Ovary (tissue), 9 donors: ENCODE results near the gene PARP4. TPM values are rescaled to one million over a fixed set of nuclear protein-coding genes. Genes with fewer than 3 reads are reported as not detected.
"Not testable (repeated sequence)": the region's sequence is repeated elsewhere in the genome, so short reads cannot be mapped to it uniquely, and the experiment has no call there.

ENCODE experiments used
- DNase-seq, 5 donors: peaks; one replicate each; pipeline ENCODE4 v3.0.0-alpha.2; 2019 to 2020
- H3K27ac ChIP-seq, 2 donors: fragments of 200-600 bp; one replicate each; pipeline versions ENCODE4 v1.5.1 to v1.8.0; 2019 to 2022
- H3K27me3 ChIP-seq: fragments of 200-600 bp; one replicate; pipeline ENCODE4 v1.8.0; 2022
- H3K36me3 ChIP-seq: fragments of 200-600 bp; sonication (generic); one replicate; pipeline ENCODE4 v1.5.1; 2019
- H3K4me1 ChIP-seq: one replicate; pipeline ENCODE4 v1.8.1; 2013; ENCODE audit warnings: mild to moderate bottlenecking, moderate library complexity; ENCODE audit not compliant: insufficient read depth
- H3K4me3 ChIP-seq: fragments of 200-600 bp; sonication (generic); one replicate; pipeline ENCODE4 v1.5.1; 2017
- H3K9me3 ChIP-seq, 2 donors: fragments of 200-600 bp in 1 of 2; sonication (generic) in 1 of 2; one replicate each; pipeline versions ENCODE4 v1.5.1 to v1.8.1; 2013 to 2019; ENCODE audit warnings: mild to moderate bottlenecking in 1 of 2, moderate library complexity in 1 of 2
- CTCF ChIP-seq, 3 donors: fragments of 450-650 bp in 2 of 3; fragments of 200-600 bp in 1 of 3; IDR thresholded peaks; one replicate each; pipeline versions ENCODE4 v1.5.1 to v1.8.0; 2016 to 2022; ENCODE audit warnings: antibody characterized with exemption in 3 of 3, mild to moderate bottlenecking in 1 of 3
- EP300 ChIP-seq: sonication (generic); formaldehyde crosslinking; IDR thresholded peaks from one replicate; pipeline ENCODE4 v1.6.1; 2017; ENCODE audit warnings: antibody characterized with exemption
- POLR2A ChIP-seq: fragments of 450-650 bp; IDR thresholded peaks from one replicate; pipeline ENCODE4 v1.6.1; 2017; ENCODE audit warnings: antibody characterized with exemption, mild to moderate bottlenecking, moderate library complexity
- WGBS, 3 donors: extraction: QIAGEN DNeasy Blood & Tissue Kit in 1 of 3; methylation state at CpG; one replicate each; pipeline versions ENCODE4 v1.1.5 to v1.1.7; 2013 to 2017; 5-methylcytosine and 5-hydroxymethylcytosine counted together
- intact Hi-C, 4 donors: fragments of 100-400 bp; cut with DNase I; formaldehyde crosslinking; loops; one replicate each; pipeline versions ENCODE4 v1.11.0 to v1.15.1; 2022 to 2023
- polyA plus RNA-seq, 2 donors: library from polyadenylated mRNA; stranded (reverse); fragments of 200-250 nt in 1 of 2; fragments of 350-450 nt in 1 of 2; fragmentation: Illumina TruSeq in 1 of 2; extraction: RNeasy Lipid Tissue Mini Kit (QIAGEN cat#74804) in 1 of 2; gene quantifications; one replicate each; pipeline ENCODE4 v1.2.3, GENCODE V29; 2013 to 2014
- total RNA-seq, 7 donors: library from RNA; depleted of rRNA in 2 of 7; stranded (reverse); fragments of >200 nt in 2 of 7; fragmentation: NEBNext Ultra II Directional in 3 of 7; extraction: Animal tissue kit (Norgen Biotek cat#: 25700) in 3 of 7; gene quantifications; one replicate each; pipeline versions ENCODE4 v1.1.0 to v1.2.4, GENCODE V29; 2016 to 2023
- donor health status: DM: no; HTN: no; CAD: no; lungs with moderate emphysema.
- donor health status: DM: no; HTN: no; CAD: no.
- donor health status: Bipolar disorder and iron deficiency.
- donor health status: DM: yes; HTN: yes; CAD: no.
- donor health status: DM: no; HTN: no; CAD: no.
- donor health status: DM: yes; HTN: yes; CAD: no.

PARP4 gene
- total and polyA plus RNA-seq, 9 donors, result 12.8 to 53.7 (median 34.5) TPM

GRCh38 chr13:24512908-24513213 is 283 bp upstream of the PARP4 start:
- no peak for DNase-seq
- peak overlapping the region; percentile 9 to 51 for H3K27ac ChIP-seq
- no peaks in the 10 kb centered on the region for H3K27me3 ChIP-seq
- TF ChIP-seq CTCF (IDR thresholded peaks at IDR 0.05) (no peak), POLR2A (no peak), EP300 (no peak)
- 0 to 1% (median 1%) methylated on average over 10 of the region's 10 CpGs for WGBS, 3 donors
- peak overlapping the region; percentile 95 for H3K4me3 ChIP-seq
- intact Hi-C loops, result no loop called here
- peaks cover 9% of the 10 kb centered on the region for H3K4me1 ChIP-seq
- H3K36me3 ChIP-seq, result no peaks in the 10 kb centered on the region
- no peaks in the 10 kb centered on the region for H3K9me3 ChIP-seq

GRCh38 chr13:24511816-24512196 is 772 bp downstream of the PARP4 start:
- Histone ChIP-seq H3K4me1 (peaks cover 10% of the 10 kb centered on the region), H3K9me3 (no peaks in the 10 kb centered on the region), H3K27me3 (no peaks in the 10 kb centered on the region), H3K27ac (peak overlapping the region in 1 of 2 donors; percentile 9), H3K36me3 (no peaks in the 10 kb centered on the region), H3K4me3 (peak overlapping the region; percentile 95)
- no peak for DNase-seq
- 2 to 3% (median 3%) methylated on average over 6 of the region's 6 CpGs for WGBS, 3 donors
- TF ChIP-seq EP300 (no peak), CTCF (IDR thresholded peaks at IDR 0.05) (no peak), POLR2A (no peak)
- intact Hi-C loops, result no loop called here

- 63 to 76% (median 71%) methylated on average over 22 of the region's 22 CpGs for WGBS, 3 donors
- no peaks in the 10 kb centered on the region for H3K36me3 ChIP-seq
- no peaks in the 10 kb centered on the region for H3K9me3 ChIP-seq
- H3K4me1 ChIP-seq, result peaks cover 10% of the 10 kb centered on the region
- H3K27ac ChIP-seq, result no peak overlapping the region
- TF ChIP-seq POLR2A (no peak), EP300 (no peak), CTCF (IDR thresholded peaks at IDR 0.05) (no peak)
- H3K4me3 ChIP-seq, result peak overlapping the region; percentile 95
- intact Hi-C loops, result no loop called here
- no peak for DNase-seq
- H3K27me3 ChIP-seq, result no peaks in the 10 kb centered on the region
Measured at GRCh38 chr13:24511019-24511815, 1.4 kb downstream of the PARP4 start.

- H3K9me3 ChIP-seq, result no peaks in the 10 kb centered on the region
- peaks cover 10% of the 10 kb centered on the region for H3K4me1 ChIP-seq
- DNase-seq, result no peak
- TF ChIP-seq POLR2A, result no peak
- no peak for TF ChIP-seq CTCF (IDR thresholded peaks at IDR 0.05)
- no peak for TF ChIP-seq EP300
- WGBS, 3 donors, result 97 to 98% (median 98%) methylated on average over 45 to 50 of the region's 50 CpGs
- no peaks in the 10 kb centered on the region for H3K27me3 ChIP-seq
- no peaks in the 10 kb centered on the region for H3K36me3 ChIP-seq
- intact Hi-C loops, result no loop called here
- no peak overlapping the region for H3K4me3 ChIP-seq
- H3K27ac ChIP-seq, result no peak overlapping the region
Measured at GRCh38 chr13:24506698-24507335, 5.8 kb downstream of the PARP4 start.

GRCh38 chr13:24506283-24506682 is 6.3 kb downstream of the PARP4 start:
- H3K27ac ChIP-seq, H3K9me3 ChIP-seq, H3K4me3 ChIP-seq, H3K27me3 ChIP-seq, H3K36me3 ChIP-seq, DNase-seq, H3K4me1 ChIP-seq, intact Hi-C loops: not testable (repeated sequence)
- WGBS, 3 donors, result 96 to 98% (median 97%) methylated on average over 6 of the region's 6 CpGs
